Measurements from ENCODE around the gene S100A6.
A peak's percentile ranks its signal among the peaks of the same experiment; 100 is the strongest.
"Not testable (repeated sequence)": the region's sequence is repeated elsewhere in the genome, so short reads cannot be mapped to it uniquely, and the experiment has no call there.

S100A6 gene

GRCh38 chr1:153525088-153525728 lies 10.6 kb downstream of the S100A6 start:
- H3K79me2 ChIP-seq (ENCODE audit: control insufficient read depth, insufficient read depth, low read length, unreplicated experiment), result no peaks in the 10 kb centered on the region
- no peaks in the 10 kb centered on the region for H3K27me3 ChIP-seq (ENCODE audit: insufficient read depth, low read length)
- no peak overlapping the region for H2AFZ ChIP-seq (ENCODE audit: low read length, unreplicated experiment)
- no peak overlapping the region for H3K27ac ChIP-seq (ENCODE audit: low read depth, low read length)
- H3K36me3 ChIP-seq (ENCODE audit: insufficient read depth, low read length), result no peaks in the 10 kb centered on the region
- H3K4me3 ChIP-seq (ENCODE audit: low read depth, low read length), result no peak overlapping the region
- H3K4me1 ChIP-seq (ENCODE audit: control insufficient read depth, insufficient read depth, low read length, unreplicated experiment), result no peaks in the 10 kb centered on the region

GRCh38 chr1:153522353-153523048 lies 13.3 kb downstream of the S100A6 start:
- not testable (repeated sequence) for H3K36me3 ChIP-seq (ENCODE audit: insufficient read depth, low read length); H3K4me1 ChIP-seq (ENCODE audit: control insufficient read depth, insufficient read depth, low read length, unreplicated experiment); H3K27ac ChIP-seq (ENCODE audit: low read depth, low read length); H3K4me3 ChIP-seq (ENCODE audit: low read depth, low read length); H2AFZ ChIP-seq (ENCODE audit: low read length, unreplicated experiment); H3K27me3 ChIP-seq (ENCODE audit: insufficient read depth, low read length); H3K79me2 ChIP-seq (ENCODE audit: control insufficient read depth, insufficient read depth, low read length, unreplicated experiment)

DNA sequence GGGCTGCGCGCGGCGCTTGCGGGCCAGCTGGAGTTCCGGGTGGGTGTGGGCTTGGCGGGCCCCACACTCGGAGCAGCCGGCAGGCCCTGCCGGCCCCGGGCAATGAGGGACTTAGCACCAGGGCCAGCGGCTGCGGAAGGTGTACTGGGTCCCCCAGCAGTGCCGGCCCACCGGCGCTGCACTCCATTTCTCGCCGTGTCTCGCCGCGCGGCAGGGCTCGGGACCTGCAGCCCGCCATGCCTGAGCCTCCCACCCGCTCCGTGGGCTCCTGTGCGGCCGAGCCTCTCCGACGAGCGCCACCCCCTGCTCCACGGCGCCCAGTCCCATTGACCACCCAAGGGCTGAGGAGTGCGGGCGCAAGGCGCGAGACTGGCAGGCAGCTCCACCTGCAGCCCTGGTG lies 14.0 kb downstream of the S100A6 start:
- not testable (repeated sequence) for H3K27ac ChIP-seq (ENCODE audit: low read depth, low read length); H3K4me1 ChIP-seq (ENCODE audit: control insufficient read depth, insufficient read depth, low read length, unreplicated experiment); H3K4me3 ChIP-seq (ENCODE audit: low read depth, low read length); H3K27me3 ChIP-seq (ENCODE audit: insufficient read depth, low read length); H3K79me2 ChIP-seq (ENCODE audit: control insufficient read depth, insufficient read depth, low read length, unreplicated experiment); H3K36me3 ChIP-seq (ENCODE audit: insufficient read depth, low read length); H2AFZ ChIP-seq (ENCODE audit: low read length, unreplicated experiment)

DNA sequence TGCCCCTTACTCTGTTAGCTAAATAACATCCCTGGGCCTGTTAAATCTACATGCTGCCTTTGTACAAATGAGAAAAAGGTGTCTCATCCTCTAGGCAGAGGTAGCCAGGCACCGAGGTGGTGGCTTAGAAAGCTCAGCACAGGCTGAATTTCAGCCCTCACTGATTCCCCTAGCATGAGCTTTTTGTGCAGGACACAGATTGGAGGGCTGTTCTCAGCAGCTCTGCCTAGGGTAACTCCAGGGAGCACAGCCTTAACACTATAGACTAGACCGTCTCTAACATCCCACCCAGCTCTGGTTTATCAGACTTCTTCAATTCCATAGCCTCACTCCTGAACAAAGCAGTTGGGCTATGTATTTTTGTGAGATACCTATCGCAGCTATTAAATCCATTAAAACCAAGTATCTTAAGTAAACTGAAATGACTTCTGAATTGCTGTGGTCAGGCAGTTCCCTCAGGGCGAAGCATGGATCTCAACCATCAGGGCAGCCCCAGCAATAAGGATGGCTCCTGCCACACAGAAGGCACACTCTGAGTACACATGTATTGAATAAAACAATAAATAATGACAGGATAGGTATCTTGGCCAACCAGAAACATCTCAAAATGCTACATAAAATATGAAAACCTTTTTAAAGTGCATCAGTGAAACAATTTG lies 14.8 kb downstream of the S100A6 start:
- no peaks in the 10 kb centered on the region for H3K36me3 ChIP-seq (ENCODE audit: insufficient read depth, low read length)
- no peak overlapping the region for H3K4me3 ChIP-seq (ENCODE audit: low read depth, low read length)
- no peaks in the 10 kb centered on the region for H3K4me1 ChIP-seq (ENCODE audit: control insufficient read depth, insufficient read depth, low read length, unreplicated experiment)
- no peak overlapping the region for H2AFZ ChIP-seq (ENCODE audit: low read length, unreplicated experiment)
- H3K79me2 ChIP-seq (ENCODE audit: control insufficient read depth, insufficient read depth, low read length, unreplicated experiment), result no peaks in the 10 kb centered on the region
- H3K27me3 ChIP-seq (ENCODE audit: insufficient read depth, low read length), result no peaks in the 10 kb centered on the region
- no peak overlapping the region for H3K27ac ChIP-seq (ENCODE audit: low read depth, low read length)

- H3K79me2 ChIP-seq (ENCODE audit: control insufficient read depth, insufficient read depth, low read length, unreplicated experiment); H3K4me1 ChIP-seq (ENCODE audit: control insufficient read depth, insufficient read depth, low read length, unreplicated experiment); H3K27me3 ChIP-seq (ENCODE audit: insufficient read depth, low read length); H3K27ac ChIP-seq (ENCODE audit: low read depth, low read length); H2AFZ ChIP-seq (ENCODE audit: low read length, unreplicated experiment); H3K36me3 ChIP-seq (ENCODE audit: insufficient read depth, low read length); H3K4me3 ChIP-seq (ENCODE audit: low read depth, low read length): not testable (repeated sequence)
Observed at GRCh38 chr1:153520137-153520691, 15.6 kb downstream of the S100A6 start.

DNA sequence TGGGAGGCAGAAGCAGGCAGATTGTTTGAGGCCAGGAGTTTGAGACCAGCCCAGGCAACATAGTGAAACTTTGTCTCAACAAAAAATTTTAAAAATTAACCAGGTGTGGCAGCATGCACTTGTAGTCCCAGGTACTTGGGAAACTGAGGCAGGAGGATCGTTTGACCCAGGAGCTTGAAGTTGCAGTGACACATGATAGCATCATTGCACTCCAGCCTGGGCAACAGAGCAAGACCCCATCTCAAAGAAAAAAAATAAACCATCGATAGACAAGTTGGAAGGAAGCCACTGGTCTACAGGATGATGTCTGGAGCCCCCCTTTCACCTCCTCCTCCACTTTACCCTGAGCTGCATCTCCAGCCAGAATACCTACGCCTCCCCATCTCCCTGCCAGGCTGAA lies 16.5 kb downstream of the S100A6 start:
- H3K4me1 ChIP-seq (ENCODE audit: control insufficient read depth, insufficient read depth, low read length, unreplicated experiment), result no peaks in the 10 kb centered on the region
- no peaks in the 10 kb centered on the region for H3K36me3 ChIP-seq (ENCODE audit: insufficient read depth, low read length)
- H2AFZ ChIP-seq (ENCODE audit: low read length, unreplicated experiment), result no peak overlapping the region
- no peak overlapping the region for H3K27ac ChIP-seq (ENCODE audit: low read depth, low read length)
- H3K27me3 ChIP-seq (ENCODE audit: insufficient read depth, low read length), result no peaks in the 10 kb centered on the region
- no peaks in the 10 kb centered on the region for H3K79me2 ChIP-seq (ENCODE audit: control insufficient read depth, insufficient read depth, low read length, unreplicated experiment)
- H3K4me3 ChIP-seq (ENCODE audit: low read depth, low read length), result no peak overlapping the region

DNA sequence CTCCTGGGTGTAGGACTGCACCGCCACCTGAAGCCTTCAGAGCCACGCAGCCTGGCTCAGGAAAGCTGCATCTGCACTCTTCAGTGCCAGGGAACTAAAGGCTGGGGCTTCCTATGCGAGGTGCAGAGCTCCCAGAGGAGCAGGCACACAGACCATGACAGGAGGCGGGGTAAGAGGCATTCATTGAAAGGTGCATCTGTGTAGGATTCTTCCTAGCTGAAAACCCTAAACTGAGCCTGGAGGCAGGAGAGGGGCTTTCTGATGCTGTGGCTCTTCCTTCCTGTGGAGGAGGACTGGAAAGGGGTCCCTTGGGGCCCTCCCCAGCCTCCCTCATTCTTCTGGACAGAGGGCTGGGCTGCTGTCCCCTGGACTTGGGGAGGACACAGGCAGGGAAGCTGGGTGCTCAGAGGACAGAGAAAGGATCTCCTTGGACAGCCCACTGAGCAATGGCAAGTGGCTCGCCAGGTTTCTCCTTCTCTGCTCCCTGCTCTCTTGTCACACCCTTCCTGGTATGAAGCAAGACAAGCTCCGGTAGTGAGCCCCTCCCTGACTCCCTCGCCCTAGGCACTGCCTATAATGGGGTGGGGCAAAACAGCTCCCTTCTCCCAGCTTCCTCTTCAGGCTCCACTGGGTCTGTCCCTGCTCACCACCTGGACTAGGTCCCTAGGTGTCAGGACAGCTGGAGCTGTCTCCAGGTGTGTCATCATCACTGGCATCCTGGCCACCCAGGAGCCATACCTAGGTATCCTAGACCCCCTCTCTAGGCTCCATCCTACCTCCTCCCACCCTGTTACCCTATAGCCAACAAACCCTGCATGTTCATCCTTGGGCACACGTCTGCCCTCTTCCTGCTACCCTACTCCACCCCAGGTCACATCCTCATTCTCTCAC lies 20.0 kb downstream of the S100A6 start:
- no peaks in the 10 kb centered on the region for H3K4me1 ChIP-seq (ENCODE audit: control insufficient read depth, insufficient read depth, low read length, unreplicated experiment)
- no peaks in the 10 kb centered on the region for H3K27me3 ChIP-seq (ENCODE audit: insufficient read depth, low read length)
- no peak overlapping the region for H3K27ac ChIP-seq (ENCODE audit: low read depth, low read length)

DNA sequence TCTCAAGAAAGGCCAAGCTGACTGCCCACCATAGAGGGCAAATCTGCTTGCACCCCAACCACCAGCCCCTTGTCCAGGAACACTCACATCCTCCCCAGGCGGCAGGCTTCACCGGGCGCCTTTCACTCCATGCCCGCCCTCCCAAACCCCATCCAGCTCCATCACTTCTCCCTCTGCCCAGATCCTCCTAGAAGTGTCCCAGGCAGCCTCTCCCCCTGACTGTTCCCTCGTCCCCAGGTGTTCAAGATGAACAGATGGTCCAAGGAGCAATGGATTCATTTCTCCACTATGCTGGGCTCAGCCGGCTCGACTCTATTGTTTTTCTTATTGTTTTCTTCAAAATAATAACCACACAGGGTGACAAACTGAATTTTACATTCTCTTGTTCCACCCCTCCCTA lies 22.1 kb downstream of the S100A6 start:
- Histone ChIP-seq H2AFZ (ENCODE audit: low read length, unreplicated experiment) (no peak overlapping the region), H3K79me2 (ENCODE audit: control insufficient read depth, insufficient read depth, low read length, unreplicated experiment) (no peaks in the 10 kb centered on the region), H3K27ac (ENCODE audit: low read depth, low read length) (no peak overlapping the region), H3K27me3 (ENCODE audit: insufficient read depth, low read length) (no peaks in the 10 kb centered on the region), H3K36me3 (ENCODE audit: insufficient read depth, low read length) (no peaks in the 10 kb centered on the region), H3K4me3 (ENCODE audit: low read depth, low read length) (no peak overlapping the region), H3K4me1 (ENCODE audit: control insufficient read depth, insufficient read depth, low read length, unreplicated experiment) (no peaks in the 10 kb centered on the region)

More for the DNA sequence above, 20.0 kb downstream of the S100A6 start:
- Histone ChIP-seq H3K4me3 (ENCODE audit: low read depth, low read length) (no peak overlapping the region), H3K79me2 (ENCODE audit: control insufficient read depth, insufficient read depth, low read length, unreplicated experiment) (no peaks in the 10 kb centered on the region), H3K36me3 (ENCODE audit: insufficient read depth, low read length) (no peaks in the 10 kb centered on the region), H2AFZ (ENCODE audit: low read length, unreplicated experiment) (no peak overlapping the region)

DNA sequence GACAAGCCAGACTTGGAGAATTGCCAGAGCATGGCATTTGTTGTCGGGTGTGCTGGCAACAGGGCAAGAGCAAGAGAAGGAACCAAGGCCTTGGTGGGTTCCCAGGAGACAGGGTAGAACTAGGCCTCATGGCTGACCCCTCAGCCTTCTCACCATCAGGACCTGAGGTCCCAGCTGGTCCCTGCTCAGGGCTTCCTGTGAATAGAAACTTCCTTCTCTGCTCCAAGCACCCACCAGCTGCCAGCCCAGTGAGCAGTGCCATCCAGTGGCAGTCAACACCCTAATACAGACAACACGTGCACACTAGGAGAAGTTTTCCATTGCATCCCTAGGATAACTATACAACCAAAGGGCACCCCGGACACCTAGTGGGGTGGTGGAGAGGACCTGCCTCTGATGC lies 22.8 kb downstream of the S100A6 start:
- no peak overlapping the region for H3K4me3 ChIP-seq (ENCODE audit: low read depth, low read length)
- H3K4me1 ChIP-seq (ENCODE audit: control insufficient read depth, insufficient read depth, low read length, unreplicated experiment), result peaks cover 3% of the 10 kb centered on the region
- no peak overlapping the region for H3K27ac ChIP-seq (ENCODE audit: low read depth, low read length)
- no peaks in the 10 kb centered on the region for H3K79me2 ChIP-seq (ENCODE audit: control insufficient read depth, insufficient read depth, low read length, unreplicated experiment)
- H3K27me3 ChIP-seq (ENCODE audit: insufficient read depth, low read length), result no peaks in the 10 kb centered on the region
- no peak overlapping the region for H2AFZ ChIP-seq (ENCODE audit: low read length, unreplicated experiment)
- no peaks in the 10 kb centered on the region for H3K36me3 ChIP-seq (ENCODE audit: insufficient read depth, low read length)

GRCh38 chr1:153510984-153511410 lies 24.8 kb downstream of the S100A6 start:
- H3K4me1 ChIP-seq (ENCODE audit: control insufficient read depth, insufficient read depth, low read length, unreplicated experiment), result peaks cover 23% of the 10 kb centered on the region
- 0 out of 2 replicates have a peak overlapping the region, but pooled peaks have one; percentile 8 for H3K27ac ChIP-seq (ENCODE audit: low read depth, low read length)

More at GRCh38 chr1:153510984-153511410, 24.8 kb downstream of the S100A6 start:
- H3K79me2 ChIP-seq (ENCODE audit: control insufficient read depth, insufficient read depth, low read length, unreplicated experiment), result no peaks in the 10 kb centered on the region
- no peaks in the 10 kb centered on the region for H3K36me3 ChIP-seq (ENCODE audit: insufficient read depth, low read length)
- no peaks in the 10 kb centered on the region for H3K27me3 ChIP-seq (ENCODE audit: insufficient read depth, low read length)
- H2AFZ ChIP-seq (ENCODE audit: low read length, unreplicated experiment), result peak overlapping the region; percentile 83
- no peak overlapping the region for H3K4me3 ChIP-seq (ENCODE audit: low read depth, low read length)
